Transverse colon (tissue), 4 donors: ENCODE results near the gene HSPBP1.

Experiments used
- EP300 ChIP-seq: sonication (generic); formaldehyde crosslinking; IDR thresholded peaks from one replicate; pipeline ENCODE4 v1.6.1; 2017; ENCODE audit warnings: antibody characterized with exemption, low read depth
- POLR2A ChIP-seq: fragments of 450-650 bp; IDR thresholded peaks from one replicate; pipeline ENCODE4 v1.6.1; 2016; ENCODE audit warnings: antibody characterized with exemption, mild to moderate bottlenecking, moderate library complexity
- POLR2AphosphoS5 ChIP-seq, 3 donors: sonication (generic); formaldehyde crosslinking; IDR thresholded peaks; one replicate each; pipeline ENCODE4 v1.6.1; 2016; ENCODE audit warnings: antibody characterized with exemption in 3 of 3
- TF ChIP-seq, protein P1 (sequence below), 5 experiments: fragments of 200-600 bp in 3 of 5; fragments of 450-650 bp in 2 of 5; sonication (generic) in 3 of 5; IDR thresholded peaks; 1 replicate in 2 of 5; 2 replicates in 3 of 5; pipeline ENCODE4 v1.5.1; 2016 to 2017; ENCODE audit warnings: antibody characterized with exemption in 5 of 5, inconsistent platforms in 3 of 5, mild to moderate bottlenecking in 2 of 5, moderate library complexity in 1 of 5

DNA sequence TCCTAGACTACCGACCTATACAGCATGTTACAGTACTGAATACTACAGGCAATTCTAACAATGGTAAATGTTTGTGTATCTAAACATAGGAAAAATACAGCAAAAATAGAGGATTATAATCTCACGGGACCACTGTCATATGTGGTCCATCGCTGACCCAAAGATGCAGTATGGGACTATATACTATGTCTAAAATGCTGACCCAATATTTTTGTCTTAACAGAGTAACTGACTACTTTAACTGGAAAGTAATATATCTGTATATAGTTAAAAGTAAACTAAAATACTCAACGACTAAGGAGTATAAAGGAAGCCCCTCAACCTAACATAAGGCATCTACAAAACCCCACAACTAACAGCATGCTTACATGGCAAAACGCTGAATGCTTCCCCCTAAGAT, 46.9 kb downstream of the HSPBP1 start:
- TF ChIP-seq EP300 = no peak
- TF ChIP-seq, protein P1, sequence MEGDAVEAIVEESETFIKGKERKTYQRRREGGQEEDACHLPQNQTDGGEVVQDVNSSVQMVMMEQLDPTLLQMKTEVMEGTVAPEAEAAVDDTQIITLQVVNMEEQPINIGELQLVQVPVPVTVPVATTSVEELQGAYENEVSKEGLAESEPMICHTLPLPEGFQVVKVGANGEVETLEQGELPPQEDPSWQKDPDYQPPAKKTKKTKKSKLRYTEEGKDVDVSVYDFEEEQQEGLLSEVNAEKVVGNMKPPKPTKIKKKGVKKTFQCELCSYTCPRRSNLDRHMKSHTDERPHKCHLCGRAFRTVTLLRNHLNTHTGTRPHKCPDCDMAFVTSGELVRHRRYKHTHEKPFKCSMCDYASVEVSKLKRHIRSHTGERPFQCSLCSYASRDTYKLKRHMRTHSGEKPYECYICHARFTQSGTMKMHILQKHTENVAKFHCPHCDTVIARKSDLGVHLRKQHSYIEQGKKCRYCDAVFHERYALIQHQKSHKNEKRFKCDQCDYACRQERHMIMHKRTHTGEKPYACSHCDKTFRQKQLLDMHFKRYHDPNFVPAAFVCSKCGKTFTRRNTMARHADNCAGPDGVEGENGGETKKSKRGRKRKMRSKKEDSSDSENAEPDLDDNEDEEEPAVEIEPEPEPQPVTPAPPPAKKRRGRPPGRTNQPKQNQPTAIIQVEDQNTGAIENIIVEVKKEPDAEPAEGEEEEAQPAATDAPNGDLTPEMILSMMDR (IDR thresholded peaks at IDR 0.05) = no peak
- TF ChIP-seq POLR2A = no peak
- TF ChIP-seq POLR2AphosphoS5 (IDR thresholded peaks at IDR 0.05) = no peak
